ENCODE results near the gene CDK18. TPM values are rescaled to one million over a fixed set of nuclear protein-coding genes. Genes with fewer than 3 reads are reported as not detected.

The CDK18 gene
- total RNA-seq, 2 donors from 2014 or later: 58.1 to 88.7 TPM

DNA sequence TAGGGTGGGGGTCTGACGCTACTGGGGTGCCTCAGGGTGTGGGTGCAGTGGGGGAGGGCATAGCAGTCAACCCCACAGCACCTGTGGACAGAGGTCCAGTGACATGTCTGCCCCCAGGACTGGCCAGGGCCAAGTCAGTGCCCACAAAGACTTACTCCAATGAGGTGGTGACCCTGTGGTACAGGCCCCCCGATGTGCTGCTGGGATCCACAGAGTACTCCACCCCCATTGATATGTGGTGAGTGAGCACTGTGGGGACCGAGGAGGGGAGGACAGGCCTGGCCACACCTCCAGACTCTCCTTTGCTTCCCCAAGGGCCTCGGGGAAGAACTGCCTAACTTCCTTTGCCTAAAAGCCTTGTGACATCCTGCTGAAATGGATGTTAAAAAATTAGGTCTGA, 23.5 kb downstream of the CDK18 start:
- H3K36me3 Mint-ChIP-seq (ENCODE audit: low read depth): peaks cover 31% of the 10 kb centered on the region
- H3K27ac Mint-ChIP-seq: no peak overlapping the region
- H3K4me3 ChIP-seq (ENCODE audit: low read length): no peak overlapping the region
- no peak overlapping the region for H3K9ac ChIP-seq (ENCODE audit: extremely low read depth, low read length, poor library complexity, severe bottlenecking)
- H3K4me1 ChIP-seq (ENCODE audit: control insufficient read depth, insufficient read depth, low read length): peaks cover 3% of the 10 kb centered on the region
- no peaks in the 10 kb centered on the region for H3K36me3 ChIP-seq (ENCODE audit: control insufficient read depth, insufficient read depth, low read length)
- 80% methylated on average over 1 to 4 of the region's 4 CpGs for WGBS, 2 experiments (ENCODE audit: insufficient coverage in 1 of 2, insufficient read length in 1 of 2)
- no peak for DNase-seq
- H3K9me3 Mint-ChIP-seq: no peaks in the 10 kb centered on the region
- no peak overlapping the region for H3K4me3 Mint-ChIP-seq
- no peaks in the 10 kb centered on the region for H3K27me3 ChIP-seq (ENCODE audit: control insufficient read depth, insufficient read depth, low read length, poor library complexity, severe bottlenecking)
- no peaks in the 10 kb centered on the region for H3K9me3 ChIP-seq (ENCODE audit: control insufficient read depth, low read length)
- H3K27me3 Mint-ChIP-seq (ENCODE audit: insufficient read depth): no peaks in the 10 kb centered on the region
- TF ChIP-seq, protein P1, sequence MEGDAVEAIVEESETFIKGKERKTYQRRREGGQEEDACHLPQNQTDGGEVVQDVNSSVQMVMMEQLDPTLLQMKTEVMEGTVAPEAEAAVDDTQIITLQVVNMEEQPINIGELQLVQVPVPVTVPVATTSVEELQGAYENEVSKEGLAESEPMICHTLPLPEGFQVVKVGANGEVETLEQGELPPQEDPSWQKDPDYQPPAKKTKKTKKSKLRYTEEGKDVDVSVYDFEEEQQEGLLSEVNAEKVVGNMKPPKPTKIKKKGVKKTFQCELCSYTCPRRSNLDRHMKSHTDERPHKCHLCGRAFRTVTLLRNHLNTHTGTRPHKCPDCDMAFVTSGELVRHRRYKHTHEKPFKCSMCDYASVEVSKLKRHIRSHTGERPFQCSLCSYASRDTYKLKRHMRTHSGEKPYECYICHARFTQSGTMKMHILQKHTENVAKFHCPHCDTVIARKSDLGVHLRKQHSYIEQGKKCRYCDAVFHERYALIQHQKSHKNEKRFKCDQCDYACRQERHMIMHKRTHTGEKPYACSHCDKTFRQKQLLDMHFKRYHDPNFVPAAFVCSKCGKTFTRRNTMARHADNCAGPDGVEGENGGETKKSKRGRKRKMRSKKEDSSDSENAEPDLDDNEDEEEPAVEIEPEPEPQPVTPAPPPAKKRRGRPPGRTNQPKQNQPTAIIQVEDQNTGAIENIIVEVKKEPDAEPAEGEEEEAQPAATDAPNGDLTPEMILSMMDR (conservative IDR thresholded peaks at IDR 0.05): no peak
- H3K4me1 Mint-ChIP-seq: peaks cover 1% of the 10 kb centered on the region
- H3K27ac ChIP-seq (ENCODE audit: low read depth, low read length): no peak overlapping the region

DNA sequence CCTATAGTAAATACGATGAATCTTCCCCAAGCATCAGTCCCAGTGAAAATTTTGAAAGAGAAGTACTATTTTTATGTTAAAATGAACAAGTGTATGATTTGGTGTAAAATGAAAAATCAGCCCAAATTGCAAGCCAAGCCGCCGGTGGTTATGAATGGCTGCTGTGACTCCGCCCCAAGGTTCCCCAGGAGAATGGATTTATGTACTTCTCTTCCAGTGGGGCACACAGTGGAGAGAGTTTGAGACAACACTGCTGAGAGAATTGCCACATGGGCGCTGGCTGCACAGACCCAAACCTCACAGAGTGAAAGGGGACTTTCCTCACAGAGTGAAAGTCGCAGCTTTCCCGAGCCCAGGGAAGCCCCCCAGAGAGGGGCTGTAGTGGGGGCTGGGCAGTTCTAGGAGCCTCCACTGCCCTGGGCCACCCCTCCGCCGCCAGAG, 24.0 kb downstream of the CDK18 start:
- Histone ChIP-seq H3K27me3 (ENCODE audit: control insufficient read depth, insufficient read depth, low read length, poor library complexity, severe bottlenecking) (no peaks in the 10 kb centered on the region), H3K27ac (ENCODE audit: low read depth, low read length) (no peak overlapping the region), H3K9me3 (ENCODE audit: control insufficient read depth, low read length) (no peaks in the 10 kb centered on the region), H3K4me1 (ENCODE audit: control insufficient read depth, insufficient read depth, low read length) (peaks cover 3% of the 10 kb centered on the region), H3K4me3 (ENCODE audit: low read length) (no peak overlapping the region), H3K9ac (ENCODE audit: extremely low read depth, low read length, poor library complexity, severe bottlenecking) (no peak overlapping the region), H3K36me3 (ENCODE audit: control insufficient read depth, insufficient read depth, low read length) (no peaks in the 10 kb centered on the region)
- 55 to 71% methylated on average over 5 to 9 of the region's 9 CpGs for WGBS, 2 experiments (ENCODE audit: insufficient coverage in 1 of 2, insufficient read length in 1 of 2)
- TF ChIP-seq, protein P1 (conservative IDR thresholded peaks at IDR 0.05): no peak
- DNase-seq: no peak
- Mint-ChIP-seq H3K36me3 (ENCODE audit: low read depth) (peaks cover 31% of the 10 kb centered on the region), H3K27ac (no peak overlapping the region), H3K4me1 (peaks cover 1% of the 10 kb centered on the region), H3K4me3 (no peak overlapping the region), H3K9me3 (no peaks in the 10 kb centered on the region), H3K27me3 (ENCODE audit: insufficient read depth) (no peaks in the 10 kb centered on the region)

DNA sequence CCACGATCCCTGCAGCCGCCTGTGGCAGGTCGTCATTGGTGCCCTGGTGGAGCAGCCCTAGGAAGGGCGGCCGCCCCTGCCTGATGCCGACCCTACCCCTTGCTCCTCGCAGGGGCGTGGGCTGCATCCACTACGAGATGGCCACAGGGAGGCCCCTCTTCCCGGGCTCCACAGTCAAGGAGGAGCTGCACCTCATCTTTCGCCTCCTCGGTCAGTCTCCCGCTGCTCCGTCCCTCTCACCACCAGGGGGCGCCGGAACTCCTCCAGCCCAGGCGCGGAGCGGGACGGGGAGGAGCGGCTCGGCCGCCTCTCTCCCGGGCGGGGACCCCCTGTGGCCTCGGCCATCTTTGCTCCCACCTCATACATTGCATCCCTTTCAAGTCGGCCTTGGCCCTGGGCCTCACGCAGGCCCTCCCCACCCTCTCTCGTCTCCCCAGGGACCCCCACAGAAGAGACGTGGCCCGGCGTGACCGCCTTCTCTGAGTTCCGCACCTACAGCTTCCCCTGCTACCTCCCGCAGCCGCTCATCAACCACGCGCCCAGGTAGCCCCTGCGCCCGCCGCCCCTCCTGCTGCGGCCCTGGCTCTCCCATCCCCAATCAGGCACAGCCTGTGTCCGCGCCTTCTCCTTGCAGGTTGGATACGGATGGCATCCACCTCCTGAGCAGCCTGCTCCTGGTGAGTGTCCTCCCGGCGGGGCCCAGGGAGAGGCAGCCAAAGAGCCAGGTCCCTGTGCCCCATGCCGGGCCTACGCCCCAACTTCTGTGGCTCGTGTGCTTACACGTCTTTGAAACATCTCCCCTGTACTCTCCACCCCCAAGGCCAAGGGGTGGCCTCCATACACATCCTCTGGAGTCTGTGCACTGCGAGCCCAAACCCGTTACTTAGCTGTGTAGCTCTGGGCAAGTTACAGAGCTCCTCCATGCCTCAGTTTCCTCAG, 24.7 kb downstream of the CDK18 start:
- H3K4me3 ChIP-seq (ENCODE audit: low read length): no peak overlapping the region

More for the DNA sequence above, 24.7 kb downstream of the CDK18 start:
- H3K27me3 ChIP-seq (ENCODE audit: control insufficient read depth, insufficient read depth, low read length, poor library complexity, severe bottlenecking): no peaks in the 10 kb centered on the region
- peak overlapping the region; percentile 37 for H3K4me3 Mint-ChIP-seq
- peaks cover under 1% of the 10 kb centered on the region for H3K4me1 Mint-ChIP-seq
- peaks cover 3% of the 10 kb centered on the region for H3K4me1 ChIP-seq (ENCODE audit: control insufficient read depth, insufficient read depth, low read length)
- H3K9ac ChIP-seq (ENCODE audit: extremely low read depth, low read length, poor library complexity, severe bottlenecking): no peak overlapping the region
- H3K36me3 Mint-ChIP-seq (ENCODE audit: low read depth): peaks cover 31% of the 10 kb centered on the region
- DNase-seq: peak; percentile 98
- no peaks in the 10 kb centered on the region for H3K9me3 ChIP-seq (ENCODE audit: control insufficient read depth, low read length)
- TF ChIP-seq, protein P1 (conservative IDR thresholded peaks at IDR 0.05): peak; percentile 99
- WGBS, 2 experiments (ENCODE audit: insufficient coverage in 1 of 2, insufficient read length in 1 of 2): 47 to 63% methylated on average over 33 to 53 of the region's 53 CpGs
- no peaks in the 10 kb centered on the region for H3K9me3 Mint-ChIP-seq
- H3K27me3 Mint-ChIP-seq (ENCODE audit: insufficient read depth): no peaks in the 10 kb centered on the region
- H3K27ac ChIP-seq (ENCODE audit: low read depth, low read length): no peak overlapping the region
- no peaks in the 10 kb centered on the region for H3K36me3 ChIP-seq (ENCODE audit: control insufficient read depth, insufficient read depth, low read length)
- no peak overlapping the region for H3K27ac Mint-ChIP-seq
